ENCODE measurements around the gene C19orf38.

DNA sequence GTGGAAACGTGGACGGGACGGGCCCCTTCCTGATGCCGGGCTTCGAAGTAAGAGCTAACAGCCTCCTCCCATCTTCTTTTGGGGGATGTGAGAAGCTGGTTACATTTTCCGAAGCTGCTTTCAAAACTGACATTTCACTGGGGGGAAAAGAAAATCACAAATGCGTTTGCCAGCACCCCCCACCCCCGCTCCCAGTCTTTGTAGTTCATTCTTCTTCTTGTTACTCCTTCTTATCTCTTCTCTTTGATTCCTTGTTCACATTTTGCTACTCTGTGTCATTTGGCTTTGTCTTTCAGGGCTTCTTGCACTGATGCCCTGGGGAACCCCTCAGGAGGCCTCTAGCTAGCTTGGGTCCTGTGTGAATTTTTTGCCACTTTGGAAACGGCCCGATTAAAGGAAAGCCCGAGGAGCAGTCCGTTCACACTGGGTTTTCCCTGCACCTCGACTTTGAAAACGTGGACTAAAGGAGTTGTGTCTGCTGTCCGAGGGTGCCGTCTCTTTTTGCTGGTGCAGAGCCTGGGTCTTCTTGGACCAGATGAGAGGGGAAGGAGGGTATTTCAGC lies 24.4 kb downstream of the C19orf38 start:
- TF ChIP-seq CTCF (IDR thresholded peaks at IDR 0.05; ENCODE audit: low read depth, low read length): no peak
- no peak for TF ChIP-seq EZH2phosphoT487 (IDR thresholded peaks at IDR 0.05; ENCODE audit: low read depth)
